Measurements from ENCODE around the gene GM2A. TPM values are rescaled to one million over a fixed set of nuclear protein-coding genes. Genes with fewer than 3 reads are reported as not detected.
"Not testable (repeated sequence)": the region's sequence is repeated elsewhere in the genome, so short reads cannot be mapped to it uniquely, and the experiment has no call there.

Gene GM2A
- total and polyA plus RNA-seq, 9 of the 15 experiments (the other 6 are each of a cell fraction or from before 2014, with no cell fraction given): 5.8 to 36.0 (median 10.0) TPM

- TF ChIP-seq PML (IDR thresholded peaks at IDR 0.05; ENCODE audit: low read length): no peak
- TF ChIP-seq SMC3 (conservative IDR thresholded peaks at IDR 0.05; ENCODE audit: insufficient read depth, low read depth, low read length): no peak
- TF ChIP-seq ZNF143 (CRISPR knock-in tag; IDR thresholded peaks at IDR 0.05): no peak
- no peak for TF ChIP-seq ZNF124 (CRISPR knock-in tag; IDR thresholded peaks at IDR 0.05)
These were observed 45.3 kb downstream of the GM2A start (continued) for GRCh38 chr5:151298063-151298855.

GRCh38 chr5:151303666-151304065 lies 50.7 kb downstream of the GM2A start, which contains the start of gene SLC36A3:
Gene SLC36A3 (minus strand): TSS chr5:151303766. CDS start chr5:151303354, 412 bp downstream.
- Histone ChIP-seq H3K4me2 (ENCODE audit: insufficient read depth, low read length) (no peak within 1 kb of the TSS), H3K27me3 (ENCODE audit: control insufficient read depth in 2 of 2, insufficient read depth in 2 of 2, low read length in 2 of 2) (peaks cover 13 to 21% of the 10 kb centered on the region in 2 experiments), H4K20me1 (replicated peaks; ENCODE audit: control insufficient read depth, insufficient read depth, low read length) (no peaks in the 10 kb centered on the region), H3K79me2 (ENCODE audit: control insufficient read depth, insufficient read depth, low read length) (no peaks in the 10 kb centered on the region), H3K9ac (ENCODE audit: insufficient read depth in 1 of 2, low read depth in 2 of 2, low read length in 2 of 2) (no peak within 1 kb of the TSS), H3K36me3 (ENCODE audit: control insufficient read depth, insufficient read depth, low read length) (no peaks in the 10 kb centered on the region), H3K9me1 (ENCODE audit: control insufficient read depth, insufficient read depth, low read length) (no peaks in the 10 kb centered on the region), H3K9me3 (replicated peaks; ENCODE audit: control insufficient read depth, insufficient read depth, low read depth, low read length) (no peaks in the 10 kb centered on the region), H2AFZ (ENCODE audit: low read depth, low read length) (no peak within 1 kb of the TSS), H3K4me3 (no peak within 1 kb of the TSS), H3K4me1 (replicated peaks in 1 of 2; ENCODE audit: control insufficient read depth in 2 of 2, insufficient read depth in 2 of 2, low read length in 2 of 2) (no peaks in the 10 kb centered on the region; a peak in 1 of 5 replicates), H3K27ac (ENCODE audit: extremely low read depth, low read depth, low read length) (no peak within 1 kb of the TSS)
- ChIA-PET CTCF (ENCODE audit: low intra/inter-chr PET ratio) (no interaction called here), POLR2A (no interaction called here)
- DNase-seq (ENCODE audit: extremely low read depth in 1 of 4, low spot score in 3 of 4): no peak
- in situ Hi-C loops (cut with MboI): no loop called here
- BruUV-seq (replicated peaks): no TSS peak
- intact Hi-C loops (cut with micrococcal nuclease): no loop called here
- no peak for ATAC-seq
- no peak for FAIRE-seq
- WGBS (ENCODE audit: insufficient coverage, low coverage, missing lambda C conversion rate): 0% methylated on average over 2 of the region's 2 CpGs
- TF ChIP-seq TARDBP (IDR thresholded peaks at IDR 0.05) (no peak), CREB3 (tag; conservative IDR thresholded peaks at IDR 0.05; ENCODE audit: low read depth) (no peak), CSDE1 (IDR thresholded peaks at IDR 0.05) (no peak)

- ATAC-seq; H3K9ac ChIP-seq (ENCODE audit: insufficient read depth in 1 of 2, low read depth in 2 of 2, low read length in 2 of 2); DNase-seq (ENCODE audit: extremely low read depth in 1 of 4, low spot score in 3 of 4); H3K4me1 ChIP-seq (replicated peaks in 1 of 2; ENCODE audit: control insufficient read depth in 2 of 2, insufficient read depth in 2 of 2, low read length in 2 of 2); H3K4me2 ChIP-seq (ENCODE audit: insufficient read depth, low read length); BruUV-seq (replicated peaks); H3K9me1 ChIP-seq (ENCODE audit: control insufficient read depth, insufficient read depth, low read length); H3K4me3 ChIP-seq; H4K20me1 ChIP-seq (replicated peaks; ENCODE audit: control insufficient read depth, insufficient read depth, low read length); FAIRE-seq; intact Hi-C loops (cut with micrococcal nuclease); H3K27me3 ChIP-seq (ENCODE audit: control insufficient read depth in 2 of 2, insufficient read depth in 2 of 2, low read length in 2 of 2); H2AFZ ChIP-seq (ENCODE audit: low read depth, low read length); H3K79me2 ChIP-seq (ENCODE audit: control insufficient read depth, insufficient read depth, low read length); H3K27ac ChIP-seq (ENCODE audit: extremely low read depth, low read depth, low read length); H3K9me3 ChIP-seq (replicated peaks; ENCODE audit: control insufficient read depth, insufficient read depth, low read depth, low read length); in situ Hi-C loops (cut with MboI); H3K36me3 ChIP-seq (ENCODE audit: control insufficient read depth, insufficient read depth, low read length): not testable (repeated sequence)
- 20% methylated on average over 4 of the region's 27 CpGs for WGBS (ENCODE audit: insufficient coverage, low coverage, missing lambda C conversion rate)
- ChIA-PET CTCF (ENCODE audit: low intra/inter-chr PET ratio) (interaction anchor here (0.5 kb wide), 1 partner anchor 89 kb away, joined by 3 read pairs; no protein-coding TSS in a partner anchor), POLR2A (interaction anchor here (0.7 to 1.1 kb wide), 3 partner anchors 8 to 192 kb away, joined by 3 to 4 read pairs (median 3); no protein-coding TSS in a partner anchor)
These were observed 56.3 kb downstream of the GM2A start for GRCh38 chr5:151309266-151309665.
